B cell (primary cell): Measurements from ENCODE around the gene EYA4.

Experiments used
- CTCF ChIP-seq: fragments of 200-600 bp; IDR thresholded peaks from one replicate; pipeline ENCODE4 v1.8.0; 2022; ENCODE audit warnings: antibody characterized with exemption, mild to moderate bottlenecking
- EZH2 ChIP-seq: IDR thresholded peaks from 2 replicates; pipeline ENCODE4 v1.6.1; 2012; ENCODE audit warnings: borderline replicate concordance, low read depth, mild to moderate bottlenecking, moderate library complexity, low read length; ENCODE audit not compliant: insufficient read depth, poor library complexity, severe bottlenecking

GRCh38 chr6:133474516-133474915 is 233.4 kb downstream of the EYA4 start:
- no peak for TF ChIP-seq CTCF
- TF ChIP-seq EZH2: no peak
